OCI-LY3 (cell line): Measurements from ENCODE around the gene ITPR1.

Source experiments
- H2AFZ ChIP-seq: fragments of 200-600, 300-600 bp; shearing (Covaris generic); 2 replicates; pipeline ENCODE4 v1.6.0; 2014; ENCODE audit warnings: antibody characterized with exemption, low read depth, low read length
- H3K27ac ChIP-seq: fragments of 200-600, 300-600 bp; sonication (generic); 2 replicates; pipeline ENCODE4 v1.5.1; 2014; ENCODE audit warnings: mild to moderate bottlenecking, low read length, moderate library complexity, mixed read lengths
- H3K27me3 ChIP-seq: fragments of 200-600, 300-600 bp; sonication (generic); 2 replicates; pipeline ENCODE4 v1.6.1; 2014; ENCODE audit warnings: low read depth, low read length, mixed read lengths
- H3K36me3 ChIP-seq: fragments of 200-600, 300-600 bp; sonication (generic); replicated peaks from 2 replicates; pipeline ENCODE3; 2014; ENCODE audit warnings: low read depth, low read length, mixed read lengths
- H3K4me1 ChIP-seq: fragments of 300-600, 200-600 bp; sonication (generic); 2 replicates; pipeline ENCODE4 v1.6.1; 2014; ENCODE audit warnings: low read length, mixed read lengths
- H3K4me2 ChIP-seq: fragments of 200-600, 300-600 bp; sonication (generic); 2 replicates; pipeline ENCODE4 v1.6.1; 2014; ENCODE audit warnings: low read length, mixed read lengths
- H3K4me3 ChIP-seq: fragments of 300-600, 200-600 bp; sonication (generic); 2 replicates; pipeline ENCODE4 v1.5.1; 2014; ENCODE audit warnings: antibody characterized with exemption, mild to moderate bottlenecking, low read length, moderate library complexity
- H3K79me2 ChIP-seq: fragments of 300-600, 200-600 bp; shearing (Covaris generic); 2 replicates; pipeline ENCODE4 v1.6.1; 2014; ENCODE audit warnings: mild to moderate bottlenecking, low read length, mixed read lengths
- H3K9ac ChIP-seq: fragments of 300-600, 200-600 bp; shearing (Covaris generic); 2 replicates; pipeline ENCODE4 v1.6.0; 2014; ENCODE audit warnings: mild to moderate bottlenecking, low read length, moderate library complexity
- H3K9me3 ChIP-seq: fragments of 200-600, 300-600 bp; shearing (Covaris generic); 2 replicates; pipeline ENCODE4 v1.6.1; 2014; ENCODE audit warnings: low read length, mixed read lengths; ENCODE audit not compliant: insufficient read depth
- H4K20me1 ChIP-seq: fragments of 200-600, 300-600 bp; sonication (generic); 2 replicates; pipeline ENCODE4 v1.6.1; 2016; ENCODE audit warnings: low read length, mixed read lengths; ENCODE audit not compliant: insufficient read depth
- CTCF ChIP-seq: fragments of 200-600, 300-600 bp; sonication (generic); IDR thresholded peaks from 2 replicates; pipeline ENCODE4 v1.5.1; 2014; ENCODE audit warnings: antibody characterized with exemption, low read length, low read depth
- EZH2phosphoT487 ChIP-seq: fragments of 200-600 bp; shearing (Covaris generic); IDR thresholded peaks from 2 replicates; pipeline ENCODE4 v1.6.1; 2018; ENCODE audit warnings: antibody characterized with exemption, mixed run types, low read depth

ITPR1 gene

GRCh38 chr3:4841225-4841624, 348.1 kb downstream of the ITPR1 start:
- Histone ChIP-seq H3K4me1 (peaks cover 16% of the 10 kb centered on the region), H3K27me3 (peaks cover 77% of the 10 kb centered on the region), H3K4me3 (no peak overlapping the region), H3K36me3 (no peaks in the 10 kb centered on the region), H3K9ac (no peak overlapping the region), H2AFZ (no peak overlapping the region), H3K79me2 (no peaks in the 10 kb centered on the region), H4K20me1 (no peaks in the 10 kb centered on the region), H3K4me2 (no peak overlapping the region), H3K27ac (no peak overlapping the region), H3K9me3 (no peaks in the 10 kb centered on the region)
- no peak for TF ChIP-seq CTCF
- no peak for TF ChIP-seq EZH2phosphoT487

GRCh38 chr3:4841776-4842440, 348.8 kb downstream of the ITPR1 start:
- no peak overlapping the region for H3K4me3 ChIP-seq
- no peaks in the 10 kb centered on the region for H3K36me3 ChIP-seq
- H4K20me1 ChIP-seq: no peaks in the 10 kb centered on the region
- no peak overlapping the region for H3K9ac ChIP-seq
- H3K4me1 ChIP-seq: peaks cover 17% of the 10 kb centered on the region
- H2AFZ ChIP-seq: no peak overlapping the region
- H3K4me2 ChIP-seq: no peak overlapping the region
- no peaks in the 10 kb centered on the region for H3K79me2 ChIP-seq
- no peak overlapping the region for H3K27ac ChIP-seq
- H3K9me3 ChIP-seq: no peaks in the 10 kb centered on the region
- peaks cover 82% of the 10 kb centered on the region for H3K27me3 ChIP-seq
- TF ChIP-seq EZH2phosphoT487 (no peak), CTCF (no peak)

- H2AFZ ChIP-seq: no peak overlapping the region
- H3K4me2 ChIP-seq: no peak overlapping the region
- no peaks in the 10 kb centered on the region for H4K20me1 ChIP-seq
- H3K27ac ChIP-seq: no peak overlapping the region
- no peaks in the 10 kb centered on the region for H3K9me3 ChIP-seq
- H3K27me3 ChIP-seq: peaks cover 85% of the 10 kb centered on the region
- no peaks in the 10 kb centered on the region for H3K79me2 ChIP-seq
- H3K9ac ChIP-seq: no peak overlapping the region
- peaks cover 17% of the 10 kb centered on the region for H3K4me1 ChIP-seq
- H3K4me3 ChIP-seq: no peak overlapping the region
- no peaks in the 10 kb centered on the region for H3K36me3 ChIP-seq
- TF ChIP-seq CTCF: no peak
- no peak for TF ChIP-seq EZH2phosphoT487
Observed at GRCh38 chr3:4843619-4844018, 350.5 kb downstream of the ITPR1 start.

- no peaks in the 10 kb centered on the region for H4K20me1 ChIP-seq
- peaks cover 35% of the 10 kb centered on the region for H3K4me1 ChIP-seq
- no peak overlapping the region for H3K9ac ChIP-seq
- TF ChIP-seq EZH2phosphoT487: no peak
- TF ChIP-seq CTCF: no peak
- no peaks in the 10 kb centered on the region for H3K79me2 ChIP-seq
- H2AFZ ChIP-seq: no peak overlapping the region
- H3K27me3 ChIP-seq: peaks cover 77% of the 10 kb centered on the region
- H3K27ac ChIP-seq: no peak overlapping the region
- H3K4me3 ChIP-seq: no peak overlapping the region
- no peak overlapping the region for H3K4me2 ChIP-seq
- H3K9me3 ChIP-seq: no peaks in the 10 kb centered on the region
- no peaks in the 10 kb centered on the region for H3K36me3 ChIP-seq
Observed at GRCh38 chr3:4845882-4846281, 352.7 kb downstream of the ITPR1 start.
